ENCODE data around the gene IL31.
"Not testable (repeated sequence)": the region's sequence is repeated elsewhere in the genome, so short reads cannot be mapped to it uniquely, and the experiment has no call there.

The IL31 gene

GRCh38 chr12:122190842-122191668 is 17.0 kb upstream of the IL31 start:
- DNase-seq = no peak

GRCh38 chr12:122189626-122190475 is 15.8 kb upstream of the IL31 start:
- DNase-seq = no peak

- no peak for DNase-seq
These were observed 13.4 kb upstream of the IL31 start for GRCh38 chr12:122187466-122187865.

- DNase-seq = no peak
These were observed 11.6 kb upstream of the IL31 start for GRCh38 chr12:122185494-122186082.

- DNase-seq = no peak
These were observed 11.1 kb upstream of the IL31 start for GRCh38 chr12:122185079-122185478.

GRCh38 chr12:122184517-122184916 is 10.5 kb upstream of the IL31 start:
- DNase-seq = no peak

GRCh38 chr12:122183588-122183940 is 9.5 kb upstream of the IL31 start:
- no peak for DNase-seq

GRCh38 chr12:122182887-122183587 is 9.0 kb upstream of the IL31 start, which contains the start of gene LRRC43:
Gene LRRC43, plus strand, starts transcription at chr12:122183123. Its CDS starts 22 bp downstream, at chr12:122183145.
- no peak for DNase-seq

GRCh38 chr12:122176473-122176872 is 2.5 kb upstream of the IL31 start:
- DNase-seq = not testable (repeated sequence)

- DNase-seq = no peak
These were observed 1.6 kb downstream of the IL31 start for GRCh38 chr12:122172262-122172939.

GRCh38 chr12:122171399-122171798 is 2.6 kb downstream of the IL31 start:
- DNase-seq = no peak

- no peak for DNase-seq
These were observed 5.5 kb downstream of the IL31 start for GRCh38 chr12:122168492-122168891.

- no peak for DNase-seq
These were observed 6.6 kb downstream of the IL31 start for GRCh38 chr12:122167356-122167925.

- no peak for DNase-seq
These were observed 7.3 kb downstream of the IL31 start for GRCh38 chr12:122166422-122167349.

GRCh38 chr12:122162976-122163375 is 11.0 kb downstream of the IL31 start:
- no peak for DNase-seq

- DNase-seq = no peak
These were observed 12.3 kb downstream of the IL31 start for GRCh38 chr12:122161682-122162081.

- no peak for DNase-seq
These were observed 13.3 kb downstream of the IL31 start for GRCh38 chr12:122160761-122161160.

GRCh38 chr12:122159882-122160281 is 14.1 kb downstream of the IL31 start:
- DNase-seq = peak; percentile 2

- DNase-seq = no peak
These were observed 15.2 kb downstream of the IL31 start for GRCh38 chr12:122158700-122159285.

GRCh38 chr12:122155705-122156104 is 18.3 kb downstream of the IL31 start:
- DNase-seq = no peak
